Rectal smooth muscle tissue (tissue), 1 donor: Measurements from ENCODE around the gene MAGEB1.

Experiments
- H3K27ac ChIP-seq: one replicate; pipeline ENCODE4 v1.7.0; 2013; ENCODE audit warnings: low read depth, low read length, inconsistent platforms
- H3K27me3 ChIP-seq: one replicate; pipeline ENCODE4 v1.7.0; 2013; ENCODE audit warnings: low read length; ENCODE audit not compliant: control insufficient read depth, insufficient read depth
- H3K36me3 ChIP-seq: one replicate; pipeline ENCODE4 v1.7.0; 2013; ENCODE audit warnings: low read length; ENCODE audit not compliant: control insufficient read depth, insufficient read depth
- H3K4me1 ChIP-seq: one replicate; pipeline ENCODE4 v1.7.0; 2013; ENCODE audit warnings: low read length; ENCODE audit not compliant: control insufficient read depth, insufficient read depth
- H3K4me3 ChIP-seq: one replicate; pipeline ENCODE4 v1.7.0; 2013; ENCODE audit warnings: low read length
- H3K9ac ChIP-seq: one replicate; pipeline ENCODE4 v1.7.0; 2013; ENCODE audit warnings: low read length

The MAGEB1 gene

GRCh38 chrX:30246769-30247489 lies at the start of gene MAGEB1:
MAGEB1 (plus strand) TSS chrX:30247146; CDS start chrX:30250494, 3,348 bp downstream.
- H3K27me3 ChIP-seq: no peaks in the 10 kb centered on the region
- no peaks in the 10 kb centered on the region for H3K4me1 ChIP-seq
- H3K9ac ChIP-seq: no peak within 1 kb of the TSS
- no peaks in the 10 kb centered on the region for H3K36me3 ChIP-seq
- H3K4me3 ChIP-seq: no peak within 1 kb of the TSS
- H3K27ac ChIP-seq: no peak within 1 kb of the TSS

GRCh38 chrX:30212172-30212571 lies 34.8 kb upstream of the MAGEB1 start:
- Histone ChIP-seq H3K27me3 (no peaks in the 10 kb centered on the region), H3K27ac (no peak overlapping the region), H3K4me1 (no peaks in the 10 kb centered on the region), H3K4me3 (no peak overlapping the region), H3K36me3 (no peaks in the 10 kb centered on the region), H3K9ac (no peak overlapping the region)

GRCh38 chrX:30215357-30215843 lies 31.5 kb upstream of the MAGEB1 start, which contains the start of gene MAGEB2:
MAGEB2 (plus strand) TSS chrX:30215563; CDS start chrX:30218581, 3,018 bp downstream.
- Histone ChIP-seq H3K4me1 (no peaks in the 10 kb centered on the region), H3K9ac (no peak within 1 kb of the TSS), H3K4me3 (no peak within 1 kb of the TSS), H3K36me3 (no peaks in the 10 kb centered on the region), H3K27ac (no peak within 1 kb of the TSS), H3K27me3 (no peaks in the 10 kb centered on the region)

GRCh38 chrX:30217465-30217864 lies 29.5 kb upstream of the MAGEB1 start:
- no peaks in the 10 kb centered on the region for H3K36me3 ChIP-seq
- no peak overlapping the region for H3K9ac ChIP-seq
- H3K4me3 ChIP-seq: no peak overlapping the region
- H3K27ac ChIP-seq: no peak overlapping the region
- no peaks in the 10 kb centered on the region for H3K27me3 ChIP-seq
- no peaks in the 10 kb centered on the region for H3K4me1 ChIP-seq

- H3K36me3 ChIP-seq: no peaks in the 10 kb centered on the region
- no peak overlapping the region for H3K4me3 ChIP-seq
- H3K27me3 ChIP-seq: no peaks in the 10 kb centered on the region
- no peak overlapping the region for H3K27ac ChIP-seq
- no peaks in the 10 kb centered on the region for H3K4me1 ChIP-seq
- H3K9ac ChIP-seq: no peak overlapping the region
These were observed 27.6 kb upstream of the MAGEB1 start for GRCh38 chrX:30219372-30219771.

- no peak overlapping the region for H3K27ac ChIP-seq
- no peak overlapping the region for H3K9ac ChIP-seq
- H3K4me3 ChIP-seq: no peak overlapping the region
- no peaks in the 10 kb centered on the region for H3K36me3 ChIP-seq
- no peaks in the 10 kb centered on the region for H3K4me1 ChIP-seq
- H3K27me3 ChIP-seq: no peaks in the 10 kb centered on the region
These were observed 26.3 kb upstream of the MAGEB1 start for GRCh38 chrX:30220661-30221060.

GRCh38 chrX:30224536-30224935 lies 22.4 kb upstream of the MAGEB1 start:
- Histone ChIP-seq H3K27me3 (no peaks in the 10 kb centered on the region), H3K4me3 (no peak overlapping the region), H3K36me3 (no peaks in the 10 kb centered on the region), H3K27ac (no peak overlapping the region), H3K4me1 (no peaks in the 10 kb centered on the region), H3K9ac (no peak overlapping the region)

- Histone ChIP-seq H3K27me3 (no peaks in the 10 kb centered on the region), H3K36me3 (no peaks in the 10 kb centered on the region), H3K4me3 (no peak overlapping the region), H3K9ac (no peak overlapping the region), H3K27ac (no peak overlapping the region), H3K4me1 (no peaks in the 10 kb centered on the region)
These were observed 18.4 kb upstream of the MAGEB1 start for GRCh38 chrX:30228526-30228925.

GRCh38 chrX:30230395-30230794 lies 16.6 kb upstream of the MAGEB1 start, which contains the start of gene MAGEB3:
MAGEB3 (plus strand) TSS chrX:30230657; CDS start chrX:30235925, 5,268 bp downstream.
- no peak within 1 kb of the TSS for H3K4me3 ChIP-seq
- H3K4me1 ChIP-seq: no peaks in the 10 kb centered on the region
- H3K27me3 ChIP-seq: no peaks in the 10 kb centered on the region
- H3K27ac ChIP-seq: no peak within 1 kb of the TSS
- H3K36me3 ChIP-seq: no peaks in the 10 kb centered on the region
- H3K9ac ChIP-seq: no peak within 1 kb of the TSS

- Histone ChIP-seq H3K36me3 (no peaks in the 10 kb centered on the region), H3K4me3 (no peak within 1 kb of the TSS), H3K9ac (no peak within 1 kb of the TSS), H3K4me1 (no peaks in the 10 kb centered on the region), H3K27me3 (no peaks in the 10 kb centered on the region), H3K27ac (no peak within 1 kb of the TSS)
These were observed 5.1 kb upstream of the MAGEB1 start, which contains the start of gene MAGEB4 for GRCh38 chrX:30241724-30242415. MAGEB4 (plus strand) TSS chrX:30242000; CDS start chrX:30242136, 136 bp downstream.

GRCh38 chrX:30248854-30249253 lies 1.9 kb downstream of the MAGEB1 start:
- H3K27ac ChIP-seq: no peak overlapping the region
- H3K4me1 ChIP-seq: no peaks in the 10 kb centered on the region
- H3K27me3 ChIP-seq: no peaks in the 10 kb centered on the region
- H3K36me3 ChIP-seq: no peaks in the 10 kb centered on the region
- no peak overlapping the region for H3K4me3 ChIP-seq
- H3K9ac ChIP-seq: no peak overlapping the region

GRCh38 chrX:30253257-30253656 lies 6.3 kb downstream of the MAGEB1 start:
- no peaks in the 10 kb centered on the region for H3K27me3 ChIP-seq
- no peaks in the 10 kb centered on the region for H3K4me1 ChIP-seq
- no peak overlapping the region for H3K9ac ChIP-seq
- no peak overlapping the region for H3K27ac ChIP-seq
- H3K36me3 ChIP-seq: no peaks in the 10 kb centered on the region
- H3K4me3 ChIP-seq: no peak overlapping the region
